HG03175 (cell line): ENCODE data around the gene UCP3.

ENCODE experiments used
- ATAC-seq: cut with Tn5 transposase; IDR thresholded peaks from one replicate; pipeline ENCODE4 v1.9.1; 2021; ENCODE audit warnings: mild to moderate bottlenecking, moderate library complexity; ENCODE audit not compliant: unreplicated experiment

Gene UCP3

GRCh38 chr11:73978576-73979086, 30.3 kb downstream of the UCP3 start:
- no peak for ATAC-seq

DNA sequence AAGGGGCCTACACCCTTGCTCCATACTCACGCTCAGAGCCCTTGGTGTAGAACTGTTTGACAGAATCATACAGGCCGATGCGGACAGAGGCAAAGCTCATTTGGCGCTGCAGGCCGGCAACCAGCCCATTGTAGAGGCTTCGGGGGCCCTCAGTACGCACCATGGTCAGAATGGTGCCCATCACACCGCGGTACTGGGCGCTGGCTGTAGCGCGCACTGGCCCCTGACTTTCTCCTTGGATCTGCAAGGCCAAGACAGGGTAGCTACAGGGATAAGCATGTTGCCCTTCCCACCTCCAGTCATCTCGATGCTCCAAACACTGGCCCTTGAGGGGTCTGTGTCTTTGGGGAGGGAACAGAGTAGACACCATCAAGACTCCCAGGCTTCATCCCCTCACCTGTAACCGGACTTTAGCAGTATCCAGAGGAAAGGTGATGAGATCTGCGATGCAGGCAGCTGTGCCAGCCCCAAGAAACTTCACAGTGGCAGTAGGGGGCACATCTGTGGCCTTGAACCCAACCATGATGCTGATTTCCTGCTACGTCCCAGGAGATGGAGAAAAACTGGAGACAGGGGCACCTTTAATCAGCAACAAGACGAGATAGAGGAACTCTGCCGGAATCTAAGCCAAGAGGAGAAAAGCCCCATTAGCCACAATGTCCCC, 30.9 kb downstream of the UCP3 start:
- no peak for ATAC-seq

DNA sequence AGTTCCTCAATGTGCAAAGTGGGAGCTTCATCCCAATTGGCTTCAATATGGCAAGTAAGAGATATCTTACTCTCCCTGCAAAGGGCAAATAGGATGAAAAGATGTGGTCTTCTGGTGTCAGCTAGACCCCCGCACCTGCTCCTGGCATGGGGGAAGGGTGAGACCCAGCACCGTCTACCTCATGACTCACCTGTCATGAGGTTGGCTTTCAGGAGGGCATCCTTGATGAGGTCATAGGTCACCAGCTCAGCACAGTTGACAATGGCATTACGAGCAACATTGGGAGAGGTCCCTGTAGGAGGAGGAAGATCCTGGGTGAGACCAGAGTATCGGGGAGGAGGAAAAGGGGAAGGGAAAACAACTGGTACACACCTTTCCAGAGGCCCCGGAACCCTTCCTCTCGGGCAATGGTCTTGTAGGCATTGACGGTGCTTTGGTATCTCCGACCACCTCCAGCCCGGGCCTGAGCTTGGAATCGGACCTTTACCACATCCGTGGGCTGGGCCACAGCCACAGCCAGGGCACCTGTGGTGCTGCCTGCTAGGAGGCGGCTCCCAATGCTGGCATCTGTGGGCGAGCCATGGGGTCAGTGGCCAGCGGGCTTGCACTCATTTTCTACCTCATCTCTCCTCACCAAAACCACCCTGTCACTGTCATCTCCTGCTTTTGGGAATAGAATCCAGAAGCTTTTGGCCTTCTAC, 32.3 kb downstream of the UCP3 start:
- no peak for ATAC-seq

DNA sequence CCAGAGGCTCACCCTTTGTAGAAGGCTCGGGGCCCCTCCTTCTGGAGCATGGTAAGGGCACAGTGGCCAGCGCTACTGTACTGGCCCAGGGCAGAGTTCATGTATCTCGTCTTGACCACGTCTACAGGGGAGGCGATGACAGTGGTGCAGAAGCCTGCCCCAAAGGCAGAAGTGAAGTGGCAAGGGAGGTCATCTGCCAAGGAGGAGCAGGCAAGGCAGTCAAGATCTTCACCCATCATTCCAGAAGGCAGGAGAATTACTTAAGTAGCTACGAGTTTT, 33.5 kb downstream of the UCP3 start:
- no peak for ATAC-seq

GRCh38 chr11:73974604-73975478, 34.0 kb downstream of the UCP3 start:
- ATAC-seq = no peak

GRCh38 chr11:73972620-73973449, 36.0 kb downstream of the UCP3 start:
- no peak for ATAC-seq

GRCh38 chr11:73972187-73972586, 36.7 kb downstream of the UCP3 start:
- ATAC-seq = no peak

DNA sequence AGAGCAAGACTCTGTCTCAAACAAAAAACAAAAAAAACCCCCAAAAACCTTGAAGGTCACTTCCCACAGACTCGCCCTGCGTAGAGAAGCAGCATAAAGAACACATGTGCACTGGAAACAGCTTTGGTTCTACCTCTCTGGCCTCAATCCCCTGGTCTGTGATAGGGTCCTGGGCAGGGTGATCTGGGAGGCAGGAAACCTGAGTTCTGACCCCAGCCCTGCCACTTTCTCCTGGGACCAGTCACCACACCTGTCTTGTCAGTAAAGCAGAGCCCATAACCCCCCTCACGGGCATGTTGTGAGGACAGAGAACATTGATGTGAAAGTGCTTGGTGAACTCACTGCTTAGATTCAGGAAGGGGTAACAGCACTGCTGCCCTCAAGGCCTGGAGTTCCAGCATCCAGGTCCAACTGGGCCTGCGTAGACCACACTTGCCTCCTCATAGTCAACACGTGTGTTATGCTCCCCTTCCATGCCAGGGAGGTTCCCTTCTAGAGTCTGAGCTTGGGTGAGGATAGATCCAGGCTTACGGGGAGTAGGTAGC, 37.6 kb downstream of the UCP3 start:
- ATAC-seq = no peak

DNA sequence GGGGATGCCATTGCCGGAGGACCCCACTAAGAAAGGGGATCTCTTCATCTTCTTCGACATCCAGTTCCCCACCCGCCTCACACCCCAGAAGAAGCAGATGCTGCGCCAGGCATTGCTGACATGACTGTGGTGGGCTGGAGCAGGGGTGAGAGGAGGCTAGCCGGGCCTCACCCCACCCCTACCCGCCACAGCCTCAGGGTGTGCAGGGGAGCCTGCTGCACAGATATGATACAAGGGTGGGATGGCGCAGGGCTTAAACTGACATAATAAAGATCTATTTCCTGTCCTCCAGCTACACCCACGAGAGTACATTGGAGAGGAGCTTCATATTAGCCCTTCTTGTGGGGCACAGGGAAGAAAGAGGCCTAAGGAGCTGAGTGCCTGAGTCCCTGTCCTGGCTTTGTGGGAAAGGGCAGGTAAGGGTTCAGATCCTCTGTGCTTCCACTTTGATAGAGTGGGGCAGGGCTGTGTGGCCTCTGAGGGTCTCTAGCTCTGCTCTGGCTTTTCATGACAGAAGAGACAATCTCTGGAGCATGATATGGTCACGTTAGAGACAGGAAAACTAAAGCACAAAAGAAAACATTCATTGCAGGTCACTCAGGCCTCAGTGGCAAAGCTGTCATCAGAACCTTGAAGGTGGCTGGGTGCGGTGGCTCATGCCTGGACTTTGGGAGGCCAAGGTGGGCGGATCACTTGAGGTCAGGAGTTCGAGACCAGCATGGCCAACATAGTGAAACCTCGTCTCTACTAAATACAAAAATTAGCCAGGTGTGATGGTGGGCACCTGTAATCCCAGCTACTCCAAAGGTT, 38.7 kb downstream of the UCP3 start:
- no peak for ATAC-seq

- no peak for ATAC-seq
These were observed 39.8 kb downstream of the UCP3 start for GRCh38 chr11:73969091-73969490.

DNA sequence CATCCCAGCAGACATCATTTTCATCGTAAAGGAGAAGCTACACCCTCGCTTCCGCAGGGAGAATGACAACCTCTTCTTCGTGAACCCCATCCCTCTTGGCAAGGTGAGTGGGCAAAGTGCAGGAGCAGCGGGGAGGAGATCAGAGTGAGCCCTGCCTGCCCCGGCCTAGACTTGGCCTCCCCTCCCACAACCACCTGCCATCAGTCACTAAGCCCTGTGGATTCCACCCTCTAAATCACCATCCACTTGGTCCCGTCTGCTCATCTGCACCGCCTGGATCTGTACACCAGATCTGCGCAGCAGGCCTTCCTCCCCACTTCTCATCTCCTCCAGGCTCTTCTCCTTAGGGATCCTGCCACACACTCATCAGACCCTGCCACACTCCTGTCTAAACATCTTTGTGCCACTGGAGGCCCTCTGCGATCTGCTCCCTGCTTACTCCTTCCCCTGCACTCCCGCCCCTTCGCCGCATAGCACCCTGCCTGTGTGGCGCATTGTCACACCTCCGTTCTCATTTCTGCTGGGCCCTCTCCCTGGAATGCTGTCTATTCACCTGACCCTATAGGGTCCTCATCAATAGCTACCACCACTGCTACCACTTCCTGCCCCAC, 40.4 kb downstream of the UCP3 start:
- no peak for ATAC-seq

DNA sequence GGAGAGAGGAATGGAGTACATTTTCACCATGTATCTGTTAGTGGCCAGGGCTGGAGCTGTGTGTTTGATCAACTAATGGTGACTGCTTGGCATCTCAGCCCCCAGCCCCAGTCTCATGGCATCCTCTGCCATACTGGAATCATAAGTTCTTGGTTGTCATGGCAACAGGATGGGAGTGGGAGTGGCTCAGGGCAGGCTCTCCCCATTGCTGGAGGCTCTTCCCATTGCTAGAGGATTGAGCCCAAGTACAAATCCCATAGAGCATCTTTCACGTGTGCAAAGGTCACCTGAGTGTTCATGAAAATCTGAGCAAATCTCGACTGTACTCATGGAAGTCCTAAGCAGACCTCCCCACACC, 43.1 kb downstream of the UCP3 start:
- no peak for ATAC-seq

DNA sequence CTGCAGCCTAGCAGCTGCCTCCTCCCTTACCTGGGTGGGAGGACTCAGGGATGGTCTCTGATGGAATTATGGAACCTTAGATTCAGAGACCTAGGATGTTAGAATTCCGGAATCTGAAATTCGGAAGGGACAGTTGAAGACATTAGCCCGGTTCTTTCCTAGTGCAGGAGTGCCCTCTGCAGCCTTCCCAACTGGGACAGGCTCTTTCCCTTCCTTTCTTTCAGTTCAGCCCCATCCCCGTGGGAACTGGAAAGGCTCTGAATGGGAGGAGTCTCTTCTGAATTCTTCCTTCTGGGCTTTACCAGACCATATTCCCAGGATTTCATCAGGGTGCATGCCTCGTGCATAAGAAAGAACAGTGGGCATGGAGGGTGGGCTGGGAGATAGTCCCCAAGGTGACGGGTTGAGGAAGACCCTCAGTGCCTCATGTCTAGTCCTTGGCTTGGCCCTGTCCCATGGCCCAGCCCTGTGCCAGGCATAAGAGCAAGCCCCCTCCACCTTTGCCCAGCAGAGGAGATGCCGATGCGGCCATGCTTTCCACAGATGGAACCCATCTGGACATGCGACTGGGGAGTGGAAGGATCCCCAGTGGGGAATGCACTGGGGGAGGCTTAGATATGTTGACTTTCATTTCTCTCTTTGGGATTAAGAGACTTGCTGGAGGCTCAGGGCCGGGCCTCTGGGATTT, 43.7 kb downstream of the UCP3 start:
- ATAC-seq = no peak

- ATAC-seq = no peak
These were observed 45.0 kb downstream of the UCP3 start for GRCh38 chr11:73963861-73964260.

DNA sequence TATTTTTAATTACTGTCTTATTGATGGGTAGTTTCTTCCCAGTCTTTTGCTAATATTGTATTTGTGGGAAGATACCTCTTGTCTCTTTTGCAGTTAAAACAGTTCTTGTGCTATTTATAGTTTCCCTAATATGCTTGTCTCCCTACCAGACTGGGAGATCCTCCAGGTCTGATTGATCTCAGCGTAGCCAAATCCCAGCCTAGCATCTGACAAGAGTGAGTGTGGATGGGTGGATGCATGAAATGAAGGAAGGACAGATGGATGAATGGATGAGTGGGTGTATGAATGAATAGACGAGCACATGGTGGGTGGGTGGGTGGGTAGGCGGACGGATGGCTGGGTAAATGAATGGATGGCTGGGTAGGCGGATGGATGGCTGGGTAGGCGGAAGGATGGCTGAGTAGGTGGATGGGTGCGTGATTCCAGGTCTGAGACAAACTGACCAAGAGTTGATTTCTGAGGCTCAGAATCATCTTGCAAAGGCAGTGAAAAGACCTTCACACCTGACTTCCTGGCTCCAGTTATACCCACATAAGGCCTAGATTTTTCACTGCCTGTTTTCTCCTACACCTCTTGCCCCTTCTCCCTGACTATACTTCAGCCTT, 46.7 kb downstream of the UCP3 start:
- no peak for ATAC-seq

GRCh38 chr11:73961321-73961720, 47.6 kb downstream of the UCP3 start:
- no peak for ATAC-seq

DNA sequence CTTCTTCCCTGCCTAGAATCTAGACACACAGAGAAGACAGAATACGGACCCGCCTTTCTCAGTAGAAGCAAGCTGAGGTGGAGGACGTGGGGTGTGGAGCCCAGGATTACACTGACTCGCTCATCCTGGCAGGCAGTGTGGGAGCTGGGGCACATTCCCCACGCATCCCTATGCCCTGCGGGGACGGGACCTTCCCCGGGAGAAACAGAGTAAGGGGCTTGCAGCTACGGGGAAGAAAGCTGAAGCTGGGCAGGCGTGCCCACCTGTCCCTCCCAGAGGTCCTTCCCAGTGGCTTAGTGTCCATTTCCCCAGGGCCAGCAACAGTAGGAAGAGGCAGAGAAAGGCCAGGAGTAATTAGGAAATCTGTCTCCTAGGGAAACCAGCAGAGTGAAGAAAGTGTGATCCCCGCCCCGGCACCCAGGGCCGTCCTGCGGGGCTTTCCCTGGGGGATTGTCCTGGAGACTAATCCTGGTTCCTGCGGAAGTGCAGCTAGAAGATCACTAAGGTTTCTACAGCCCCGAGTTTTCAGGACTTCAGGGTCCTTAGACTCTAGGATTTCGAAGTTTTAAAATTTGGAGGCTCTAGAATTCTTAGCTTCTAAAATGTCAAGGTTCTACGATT, 50.3 kb downstream of the UCP3 start:
- no peak for ATAC-seq
